ENCODE results near the gene SLC12A8.
"Not testable (repeated sequence)": the region's sequence is repeated elsewhere in the genome, so short reads cannot be mapped to it uniquely, and the experiment has no call there.

Gene SLC12A8

GRCh38 chr3:125087768-125088391 is 124.7 kb downstream of the SLC12A8 start:
- no peaks in the 10 kb centered on the region for H3K27me3 ChIP-seq (replicated peaks)
- H3K36me3 ChIP-seq (replicated peaks): no peaks in the 10 kb centered on the region
- H3K4me3 ChIP-seq (ENCODE audit: low read depth, low read length): no peak overlapping the region
- in situ Hi-C loops (cut with HindIII; ENCODE audit: low pct_ligation_motif_present, low sequenced_read_pairs): no loop called here
- DNase-seq: peak; percentile 85
- TF ChIP-seq CTCF (IDR thresholded peaks at IDR 0.05; ENCODE audit: low read depth, low read length, missing control alignments): no peak
- H3K27ac ChIP-seq: peak overlapping the region; percentile 53

- Histone ChIP-seq H3K27ac (no peak overlapping the region), H3K36me3 (replicated peaks) (no peaks in the 10 kb centered on the region), H3K27me3 (replicated peaks) (no peaks in the 10 kb centered on the region), H3K4me3 (ENCODE audit: low read depth, low read length) (no peak overlapping the region)
- no peak for DNase-seq
- TF ChIP-seq CTCF (IDR thresholded peaks at IDR 0.05; ENCODE audit: low read depth, low read length, missing control alignments): no peak
- in situ Hi-C loops (cut with HindIII; ENCODE audit: low pct_ligation_motif_present, low sequenced_read_pairs): no loop called here
Observed at GRCh38 chr3:125085166-125085565, 127.4 kb downstream of the SLC12A8 start.

DNA sequence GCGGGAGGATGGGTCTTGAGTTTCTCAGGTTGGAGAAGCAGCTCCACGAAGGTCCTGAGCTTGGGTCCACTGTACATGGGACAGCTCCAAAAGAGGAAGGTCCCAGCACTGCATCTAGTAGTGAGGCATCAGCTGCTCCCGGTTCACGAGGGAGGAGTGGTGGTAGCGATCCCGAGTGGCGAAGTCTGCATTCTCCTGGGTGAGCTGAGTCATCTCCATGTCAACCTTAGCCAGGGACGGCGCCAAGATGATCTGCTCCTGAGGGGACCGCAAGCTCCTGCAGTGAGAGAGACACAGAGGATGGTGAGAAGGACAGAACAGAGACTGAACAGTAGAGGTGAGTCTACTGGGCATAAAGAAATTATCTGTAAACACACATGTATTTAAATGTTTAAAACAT is 128.8 kb downstream of the SLC12A8 start:
- Histone ChIP-seq H3K27ac (no peak overlapping the region), H3K27me3 (replicated peaks) (no peaks in the 10 kb centered on the region), H3K4me3 (ENCODE audit: low read depth, low read length) (no peak overlapping the region), H3K36me3 (replicated peaks) (no peaks in the 10 kb centered on the region)
- in situ Hi-C loops (cut with HindIII; ENCODE audit: low pct_ligation_motif_present, low sequenced_read_pairs): no loop called here
- no peak for TF ChIP-seq CTCF (IDR thresholded peaks at IDR 0.05; ENCODE audit: low read depth, low read length, missing control alignments)
- DNase-seq: peak; percentile 41

GRCh38 chr3:125082339-125082738 is 130.2 kb downstream of the SLC12A8 start:
- H3K27me3 ChIP-seq (replicated peaks); H3K27ac ChIP-seq; H3K36me3 ChIP-seq (replicated peaks); DNase-seq; H3K4me3 ChIP-seq (ENCODE audit: low read depth, low read length); in situ Hi-C loops (cut with HindIII; ENCODE audit: low pct_ligation_motif_present, low sequenced_read_pairs): not testable (repeated sequence)

GRCh38 chr3:125080077-125080476 is 132.5 kb downstream of the SLC12A8 start:
- no peaks in the 10 kb centered on the region for H3K36me3 ChIP-seq (replicated peaks)

DNA sequence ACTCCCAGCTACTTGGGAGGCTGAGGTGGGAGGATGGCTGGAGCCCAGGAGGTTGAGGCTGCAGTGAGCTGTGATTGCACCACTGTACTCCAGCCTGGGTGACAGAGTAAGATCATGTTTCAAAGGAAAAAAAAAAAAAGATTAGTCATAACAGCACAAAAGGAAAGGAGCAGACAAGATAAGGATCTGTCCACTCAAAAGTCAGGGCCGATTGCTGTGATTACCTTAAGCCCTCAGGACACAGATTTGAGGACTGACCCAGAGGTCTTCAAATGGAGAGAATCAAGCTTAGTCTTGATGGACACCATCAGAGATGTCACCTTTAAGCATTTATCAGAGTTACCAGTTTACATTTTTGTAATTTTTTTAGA is 132.9 kb downstream of the SLC12A8 start:
- TF ChIP-seq CTCF (IDR thresholded peaks at IDR 0.05; ENCODE audit: low read depth, low read length, missing control alignments): no peak
- Histone ChIP-seq H3K27ac (no peak overlapping the region), H3K36me3 (replicated peaks) (no peaks in the 10 kb centered on the region), H3K4me3 (ENCODE audit: low read depth, low read length) (no peak overlapping the region), H3K27me3 (replicated peaks) (no peaks in the 10 kb centered on the region)
- in situ Hi-C loops (cut with HindIII; ENCODE audit: low pct_ligation_motif_present, low sequenced_read_pairs): no loop called here
- DNase-seq: no peak

More at GRCh38 chr3:125080077-125080476, 132.5 kb downstream of the SLC12A8 start:
- Histone ChIP-seq H3K27me3 (replicated peaks) (no peaks in the 10 kb centered on the region), H3K27ac (no peak overlapping the region), H3K4me3 (ENCODE audit: low read depth, low read length) (no peak overlapping the region)
- DNase-seq: no peak
- TF ChIP-seq CTCF (IDR thresholded peaks at IDR 0.05; ENCODE audit: low read depth, low read length, missing control alignments): no peak
- in situ Hi-C loops (cut with HindIII; ENCODE audit: low pct_ligation_motif_present, low sequenced_read_pairs): no loop called here
